HCEC 1CT (cell line): ENCODE measurements around the gene ACTA2.

Experiments
- DNase-seq: peaks from one replicate; pipeline ENCODE4 v3.0.0-alpha.2; 2017

Gene ACTA2

GRCh38 chr10:88889559-88890337, 62.8 kb downstream of the ACTA2 start:
- no peak for DNase-seq

- DNase-seq: no peak
These were observed 63.6 kb downstream of the ACTA2 start for GRCh38 chr10:88888810-88889445.

DNA sequence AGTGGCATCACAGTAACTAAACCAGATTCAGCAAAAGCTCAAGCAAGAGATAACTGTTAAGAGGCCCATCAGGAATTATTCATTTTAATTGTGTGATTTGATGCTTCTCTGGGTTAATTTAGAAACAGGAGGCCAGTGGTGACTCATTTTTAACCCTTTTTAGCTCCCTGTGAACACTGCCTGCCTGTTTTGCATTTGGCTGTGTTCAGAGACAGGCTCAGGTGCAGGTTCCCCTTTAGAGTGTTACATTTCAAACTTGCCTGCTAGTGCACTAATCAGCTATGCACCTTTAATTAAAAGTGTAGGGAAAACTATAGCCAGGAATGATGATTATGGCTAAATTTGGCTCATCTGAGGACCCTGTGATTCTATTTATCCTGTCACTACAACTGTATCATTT, 66.0 kb downstream of the ACTA2 start:
- DNase-seq: no peak
